GM23248 (cell line): Measurements from ENCODE around the gene C5AR2.

ENCODE experiments used
- EZH2 ChIP-seq: fragments of 200-600 bp; sonication (generic); IDR thresholded peaks from 2 replicates; pipeline ENCODE4 v1.6.1; 2018; ENCODE audit warnings: antibody characterized with exemption, mild to moderate bottlenecking; ENCODE audit not compliant: insufficient read depth, poor library complexity, severe bottlenecking
- EZH2phosphoT487 ChIP-seq: fragments of 200-600 bp; sonication (generic); IDR thresholded peaks from 2 replicates; pipeline ENCODE4 v1.6.1; 2018; ENCODE audit warnings: antibody characterized with exemption, moderate library complexity, mild to moderate bottlenecking, low read depth; ENCODE audit not compliant: insufficient read depth

DNA sequence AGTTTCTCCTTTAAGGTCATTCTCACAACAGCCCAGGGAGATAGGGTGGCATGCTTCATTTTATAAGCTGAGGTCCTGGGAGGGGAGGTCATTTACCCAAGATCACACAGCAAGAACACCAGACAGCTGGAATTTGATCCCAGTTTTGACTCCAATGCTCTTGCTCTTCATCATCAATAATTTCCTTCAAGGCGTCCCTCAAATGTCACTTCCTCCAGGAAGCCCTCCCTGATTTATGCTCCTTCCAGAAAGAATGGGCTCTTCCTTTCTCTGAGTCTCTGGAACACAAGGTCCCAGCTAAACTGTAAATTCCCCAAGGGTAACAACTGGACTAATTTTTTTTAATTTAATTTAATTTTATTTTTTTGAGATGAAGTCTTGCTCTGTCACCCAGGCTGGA is 12.4 kb downstream of the C5AR2 start:
- TF ChIP-seq EZH2 (no peak), EZH2phosphoT487 (no peak)
